Measurements from ENCODE around the gene PANK4.

Gene PANK4

GRCh38 chr1:2530513-2531361 is 4.3 kb upstream of the PANK4 start:
- in situ Hi-C loops (cut with HindIII; ENCODE audit: low sequenced_read_pairs), result no loop called here

- in situ Hi-C loops (cut with HindIII; ENCODE audit: low sequenced_read_pairs), result no loop called here
These were observed 3.6 kb upstream of the PANK4 start, which contains the start of gene HES5 for GRCh38 chr1:2529784-2530512. Gene HES5 (minus strand): TSS chr1:2530263. CDS start chr1:2530164, 99 bp downstream.

DNA sequence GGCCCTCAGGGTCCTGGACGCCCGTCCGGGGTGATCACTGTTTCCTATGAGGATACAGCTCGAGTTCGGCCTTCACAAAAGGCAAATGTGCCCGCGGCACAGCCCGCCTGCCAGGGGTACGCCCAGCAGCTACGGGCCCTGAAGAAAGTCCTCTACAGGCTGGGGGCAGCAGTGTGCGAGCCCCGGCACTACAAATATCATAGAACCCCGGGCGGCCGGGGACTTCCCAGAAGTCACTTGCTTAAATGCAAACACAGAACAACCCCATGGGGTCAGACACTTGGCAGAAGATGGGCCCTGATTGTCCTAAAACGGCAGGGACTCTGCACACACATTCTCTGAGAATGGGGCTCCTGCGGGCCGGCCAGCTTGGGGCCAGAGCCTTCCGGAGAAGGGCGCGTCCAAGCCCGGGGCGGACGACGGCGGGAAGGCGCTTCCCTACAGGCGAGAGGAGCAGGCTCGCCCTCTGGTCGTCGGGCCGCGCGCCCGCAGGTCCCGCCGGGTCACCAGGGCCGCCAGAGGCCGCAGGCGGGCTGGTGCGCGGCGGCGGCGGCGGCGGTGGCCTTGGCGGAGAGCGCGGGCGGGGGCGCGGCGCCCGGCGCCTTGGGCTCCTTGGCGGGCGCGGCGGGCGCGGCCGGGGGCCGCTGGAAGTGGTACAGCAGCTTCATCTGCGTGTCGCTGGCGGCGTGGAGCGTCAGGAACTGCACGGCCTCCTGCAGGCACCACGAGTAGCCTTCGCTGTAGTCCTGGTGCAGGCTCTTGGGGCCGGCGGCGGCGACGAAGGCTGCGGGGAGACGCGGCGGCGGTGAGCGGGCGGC is 2.8 kb upstream of the PANK4 start:
- in situ Hi-C loops (cut with HindIII; ENCODE audit: low sequenced_read_pairs), result no loop called here

- in situ Hi-C loops (cut with HindIII; ENCODE audit: low sequenced_read_pairs), result no loop called here
These were observed 2.2 kb upstream of the PANK4 start for GRCh38 chr1:2528611-2528965.

DNA sequence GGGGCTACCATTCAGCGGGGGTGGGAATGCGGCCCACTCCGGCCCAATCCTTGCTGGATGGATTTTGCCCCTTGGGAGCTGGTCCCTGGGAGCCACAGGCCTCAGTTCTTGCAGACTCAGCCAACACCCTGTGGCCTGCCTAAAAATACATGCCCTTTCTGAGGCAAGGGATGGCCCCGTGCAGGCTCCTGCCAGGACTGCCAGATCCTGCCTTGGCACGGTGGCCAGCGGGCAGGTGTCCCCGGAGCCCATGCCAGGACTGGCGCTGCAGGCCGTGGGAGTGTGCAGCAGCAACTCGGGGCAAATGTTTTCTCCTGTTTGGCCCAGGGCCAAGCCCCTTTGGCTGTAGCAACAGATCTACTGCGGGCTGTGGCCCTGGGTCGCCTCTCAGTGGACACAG is 1.6 kb upstream of the PANK4 start:
- in situ Hi-C loops (cut with HindIII; ENCODE audit: low sequenced_read_pairs), result no loop called here

GRCh38 chr1:2527556-2527860 is 1.1 kb upstream of the PANK4 start:
- in situ Hi-C loops (cut with HindIII; ENCODE audit: low sequenced_read_pairs), result no loop called here

DNA sequence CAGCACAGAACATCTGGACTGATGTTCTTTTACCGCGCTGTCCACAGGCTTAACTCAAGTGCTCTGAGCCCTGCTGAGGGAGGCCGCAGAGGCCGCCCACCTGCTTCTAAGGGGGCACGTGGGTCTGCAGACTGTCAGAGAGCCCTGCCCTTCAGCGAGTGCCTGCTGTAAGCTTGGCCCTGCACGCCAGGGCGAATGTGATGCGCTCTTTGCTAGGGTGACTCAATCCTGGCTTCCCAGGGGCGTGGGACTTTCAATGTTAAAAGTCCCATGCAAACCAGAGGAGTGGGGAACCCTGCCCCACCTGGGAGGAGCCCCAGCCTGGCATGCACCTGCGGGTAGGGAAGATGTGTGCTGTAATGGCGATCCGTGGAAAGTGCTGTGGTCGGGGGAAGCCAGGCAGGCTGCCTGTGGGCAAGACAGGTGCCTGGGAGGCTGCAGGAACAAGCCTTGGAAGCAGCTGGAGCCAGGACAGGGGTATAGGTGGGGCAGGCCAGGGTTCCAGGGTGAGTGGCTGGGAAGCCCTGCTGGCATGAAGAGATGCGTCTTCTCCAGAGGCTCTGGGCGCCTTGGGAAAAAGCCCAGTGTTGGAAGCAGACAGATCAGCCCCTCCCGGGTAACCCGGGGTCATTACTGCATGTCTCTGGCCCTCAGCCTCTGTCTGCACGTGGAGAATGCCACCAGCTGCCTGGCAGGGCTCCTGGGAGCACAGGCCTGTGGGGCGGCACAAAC is 594 bp upstream of the PANK4 start:
- in situ Hi-C loops (cut with HindIII; ENCODE audit: low sequenced_read_pairs), result no loop called here

- in situ Hi-C loops (cut with HindIII; ENCODE audit: low sequenced_read_pairs), result no loop called here
These were observed 850 bp downstream of the PANK4 start for GRCh38 chr1:2525572-2525919.

- in situ Hi-C loops (cut with HindIII; ENCODE audit: low sequenced_read_pairs), result no loop called here
These were observed 2.3 kb downstream of the PANK4 start for GRCh38 chr1:2523891-2524609.

- in situ Hi-C loops (cut with HindIII; ENCODE audit: low sequenced_read_pairs), result no loop called here
These were observed 3.1 kb downstream of the PANK4 start for GRCh38 chr1:2523191-2523890.

- in situ Hi-C loops (cut with HindIII; ENCODE audit: low sequenced_read_pairs), result no loop called here
These were observed 4.2 kb downstream of the PANK4 start for GRCh38 chr1:2522230-2522629.

- in situ Hi-C loops (cut with HindIII; ENCODE audit: low sequenced_read_pairs), result no loop called here
These were observed 5.6 kb downstream of the PANK4 start for GRCh38 chr1:2520806-2521205.

GRCh38 chr1:2520206-2520605 is 6.2 kb downstream of the PANK4 start:
- in situ Hi-C loops (cut with HindIII; ENCODE audit: low sequenced_read_pairs), result no loop called here

GRCh38 chr1:2519729-2520128 is 6.7 kb downstream of the PANK4 start:
- in situ Hi-C loops (cut with HindIII; ENCODE audit: low sequenced_read_pairs), result loop anchor here (10.0 kb wide), 2 partner anchors 95 to 325 kb away; partner anchors contain the start of gene FAAP20

DNA sequence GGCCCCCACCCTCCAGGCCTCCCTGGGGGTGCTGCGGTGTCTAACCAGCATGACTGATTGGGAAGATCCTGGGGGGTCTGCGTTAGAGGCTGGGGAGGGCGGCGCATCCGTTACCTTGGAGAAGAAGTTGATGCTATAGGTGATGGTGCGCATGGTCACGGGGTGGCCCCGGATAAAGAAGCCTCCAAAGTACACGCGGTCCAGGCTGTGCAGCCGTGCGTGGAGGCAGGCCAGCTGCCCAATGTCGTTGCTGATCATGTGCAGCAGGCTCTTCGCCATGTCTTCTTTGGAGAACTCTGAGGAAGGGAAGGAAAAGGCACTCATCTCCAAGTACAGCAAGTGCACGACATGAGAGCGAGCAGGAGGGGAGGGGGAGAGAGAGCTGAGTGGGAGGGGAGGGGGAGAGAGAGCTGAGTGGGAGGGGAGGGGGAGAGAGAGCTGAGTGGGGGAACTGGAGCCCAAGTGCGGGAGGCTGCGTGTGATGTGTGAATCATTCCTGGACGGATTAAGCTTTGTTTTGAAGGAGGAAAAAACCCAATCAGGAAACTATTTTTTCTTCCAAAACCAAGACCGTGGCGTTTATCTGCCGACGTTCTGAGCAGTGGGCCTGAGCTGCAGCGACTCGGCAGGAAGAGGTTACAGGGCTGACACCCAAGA is 7.2 kb downstream of the PANK4 start:
- in situ Hi-C loops (cut with HindIII; ENCODE audit: low sequenced_read_pairs), result loop anchor here (10.0 kb wide), 2 partner anchors 94 to 324 kb away; partner anchors contain the start of gene FAAP20

GRCh38 chr1:2518528-2518927 is 7.9 kb downstream of the PANK4 start:
- in situ Hi-C loops (cut with HindIII; ENCODE audit: low sequenced_read_pairs), result loop anchor here (10.0 kb wide), 2 partner anchors 94 to 324 kb away; partner anchors contain the start of gene FAAP20

DNA sequence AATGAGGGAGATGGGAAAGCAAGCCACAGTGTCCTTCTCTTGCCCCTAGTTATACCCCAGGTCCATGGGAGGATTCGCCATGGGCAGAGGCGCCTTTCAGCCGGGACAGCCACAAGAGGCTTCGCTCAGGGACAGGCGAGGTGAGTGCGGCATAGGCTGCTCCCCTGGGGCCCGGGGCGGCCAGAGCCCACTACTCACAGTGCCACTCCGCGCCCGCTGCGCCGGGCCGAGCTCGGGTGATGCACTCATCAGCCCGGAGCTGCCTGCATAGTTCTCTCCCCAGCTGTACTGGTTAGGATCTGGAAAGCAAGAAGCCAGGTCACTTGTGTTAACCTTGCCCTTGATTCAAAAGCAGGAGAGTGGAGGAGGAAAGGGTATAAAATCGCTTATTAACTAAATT is 8.4 kb downstream of the PANK4 start:
- in situ Hi-C loops (cut with HindIII; ENCODE audit: low sequenced_read_pairs), result loop anchor here (10.0 kb wide), 2 partner anchors 93 to 323 kb away; partner anchors contain the start of gene FAAP20

GRCh38 chr1:2516946-2517345 is 9.4 kb downstream of the PANK4 start:
- in situ Hi-C loops (cut with HindIII; ENCODE audit: low sequenced_read_pairs), result loop anchor here (10.0 kb wide), 2 partner anchors 92 to 322 kb away; partner anchors contain the start of gene FAAP20

GRCh38 chr1:2516124-2516523 is 10.3 kb downstream of the PANK4 start:
- in situ Hi-C loops (cut with HindIII; ENCODE audit: low sequenced_read_pairs), result loop anchor here (10.0 kb wide), 2 partner anchors 91 to 321 kb away; partner anchors contain the start of gene FAAP20

Data from endothelial cell of hepatic sinusoid (primary cell).